HG02840 (cell line): ENCODE data around the gene IPPK.
"Not testable (repeated sequence)": the region's sequence is repeated elsewhere in the genome, so short reads cannot be mapped to it uniquely, and the experiment has no call there.

ENCODE experiments used
- ATAC-seq: cut with Tn5 transposase; IDR thresholded peaks from one replicate; pipeline ENCODE4 v1.9.1; 2021; ENCODE audit warnings: mild to moderate bottlenecking, moderate library complexity, moderate number of reproducible peaks; ENCODE audit not compliant: unreplicated experiment, low FRiP score

IPPK gene

GRCh38 chr9:92601451-92601850 is 68.5 kb downstream of the IPPK start:
- ATAC-seq: no peak

DNA sequence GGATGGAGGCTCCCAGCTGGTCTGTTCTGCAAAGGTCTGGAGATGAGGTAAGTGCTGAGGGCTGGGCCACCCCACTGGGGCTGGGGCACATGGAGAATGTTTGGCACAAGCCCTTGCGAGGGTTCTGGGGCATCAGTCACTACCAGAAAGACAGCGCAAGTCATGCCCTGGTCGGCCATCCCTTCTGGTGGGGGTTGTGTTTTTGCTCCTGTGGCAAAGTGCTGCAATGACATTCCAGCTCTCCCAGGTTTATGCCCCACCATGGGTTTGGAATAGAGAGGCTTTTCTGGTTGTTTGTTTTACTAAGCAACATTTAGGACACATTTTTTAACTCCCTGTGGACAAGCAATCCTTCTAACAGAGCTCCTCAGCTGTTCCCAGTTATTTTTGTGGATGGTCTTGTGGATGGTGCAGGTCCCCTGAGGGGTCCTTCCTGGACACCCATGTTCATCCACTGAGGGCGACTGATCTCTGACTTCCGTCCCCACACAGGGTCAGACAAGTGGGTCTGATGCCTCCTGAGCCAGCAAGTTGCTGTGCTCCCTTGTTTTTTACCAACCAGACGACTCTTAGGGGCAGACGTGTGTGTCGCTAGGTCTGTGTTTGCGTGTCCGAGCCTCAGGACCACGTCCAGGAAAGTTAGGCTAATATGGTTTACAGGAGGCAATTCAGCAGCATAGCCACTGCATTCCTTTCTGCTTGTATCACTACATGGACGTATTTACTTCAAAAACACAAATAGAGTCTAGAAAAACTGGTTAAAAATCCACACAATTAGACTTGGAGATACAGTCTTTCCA is 69.3 kb downstream of the IPPK start:
- no peak for ATAC-seq

- ATAC-seq: no peak
These were observed 69.9 kb downstream of the IPPK start for GRCh38 chr9:92599938-92600461.

DNA sequence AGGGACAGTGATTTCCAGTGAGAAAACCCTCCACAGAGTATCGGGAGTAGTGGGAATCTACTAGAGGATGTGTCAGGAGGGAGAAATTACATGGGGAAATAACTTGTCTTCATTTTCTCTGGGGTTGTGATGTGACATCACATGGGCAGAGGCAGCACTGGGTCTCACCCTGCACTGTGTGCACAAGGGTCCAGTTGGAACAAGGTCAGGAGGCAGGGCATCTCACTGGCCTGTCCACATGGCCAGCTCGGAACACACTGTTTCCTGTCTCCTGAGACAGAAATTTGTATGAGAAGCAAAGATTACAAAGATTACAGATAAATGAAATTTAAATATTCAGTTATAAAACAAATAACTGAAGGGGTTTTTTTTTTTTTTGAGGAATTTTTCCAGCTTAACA is 71.5 kb downstream of the IPPK start:
- ATAC-seq: no peak

DNA sequence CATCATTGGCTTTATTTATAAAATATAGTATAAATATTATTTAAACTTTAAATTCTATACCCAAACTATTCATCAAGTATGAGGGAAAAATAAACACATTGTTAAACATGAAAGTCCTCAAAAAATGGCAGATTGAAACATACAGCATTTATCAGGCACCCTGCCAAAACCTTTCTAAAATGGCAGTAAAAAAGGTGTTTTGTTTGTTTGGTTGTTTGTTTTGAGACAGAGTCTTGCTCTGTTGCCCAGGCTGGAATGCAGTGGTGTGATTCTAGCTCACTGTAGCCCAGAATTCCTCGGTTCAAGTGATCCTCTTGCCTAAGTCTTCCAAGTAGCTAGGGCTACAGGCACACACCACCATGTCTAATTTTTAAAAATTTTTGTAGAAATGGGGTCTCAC is 74.0 kb downstream of the IPPK start:
- no peak for ATAC-seq

- ATAC-seq: not testable (repeated sequence)
These were observed 74.9 kb downstream of the IPPK start for GRCh38 chr9:92595075-92595474.

- ATAC-seq: no peak
These were observed 76.7 kb downstream of the IPPK start for GRCh38 chr9:92592946-92593861.

GRCh38 chr9:92592537-92592936 is 77.4 kb downstream of the IPPK start:
- no peak for ATAC-seq

- no peak for ATAC-seq
These were observed 79.6 kb downstream of the IPPK start for GRCh38 chr9:92590377-92590776.

- ATAC-seq: no peak
These were observed 80.0 kb downstream of the IPPK start for GRCh38 chr9:92589923-92590322.

- ATAC-seq: no peak
These were observed 93.8 kb downstream of the IPPK start for GRCh38 chr9:92576175-92576574.

DNA sequence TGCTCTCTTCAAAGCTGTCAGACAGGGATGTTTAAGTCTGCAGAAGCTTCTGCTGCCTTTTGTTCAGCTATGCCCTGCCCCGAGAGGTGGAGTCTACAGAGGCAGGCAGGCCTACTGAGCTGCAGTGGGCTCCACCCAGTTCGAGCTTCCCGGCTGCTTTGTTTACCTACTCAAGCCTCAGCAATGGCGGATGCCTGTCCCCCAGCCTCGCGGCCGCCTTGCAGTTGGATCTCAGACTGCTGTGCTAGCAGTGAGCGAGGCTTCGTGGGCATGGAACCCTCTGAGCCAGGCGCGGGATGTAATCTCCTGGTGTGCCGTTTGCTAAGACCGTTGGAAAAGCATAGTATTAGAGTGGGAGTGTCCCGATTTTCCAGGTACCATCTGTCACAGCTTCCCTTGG is 96.3 kb downstream of the IPPK start:
- ATAC-seq: not testable (repeated sequence)

- not testable (repeated sequence) for ATAC-seq
These were observed 98.1 kb downstream of the IPPK start for GRCh38 chr9:92571871-92572270.

DNA sequence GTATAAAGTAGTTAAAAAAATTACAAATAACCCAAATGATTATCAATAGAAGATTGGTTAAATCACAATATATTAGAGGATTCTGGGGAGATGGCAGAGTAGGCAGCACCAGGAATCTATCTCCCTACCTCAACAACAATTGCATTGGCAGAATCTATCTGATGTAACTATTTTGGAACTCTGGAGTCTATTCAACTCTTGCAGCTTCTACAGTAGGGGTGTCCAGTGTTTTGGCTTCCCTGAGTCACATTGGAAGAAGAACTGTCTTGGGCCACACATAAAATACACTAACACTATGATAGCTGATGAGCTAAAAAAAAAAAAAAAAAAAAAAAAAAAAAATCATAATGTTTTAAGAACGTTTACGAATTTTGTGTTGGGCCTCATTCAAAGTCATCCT is 104.9 kb downstream of the IPPK start:
- no peak for ATAC-seq

DNA sequence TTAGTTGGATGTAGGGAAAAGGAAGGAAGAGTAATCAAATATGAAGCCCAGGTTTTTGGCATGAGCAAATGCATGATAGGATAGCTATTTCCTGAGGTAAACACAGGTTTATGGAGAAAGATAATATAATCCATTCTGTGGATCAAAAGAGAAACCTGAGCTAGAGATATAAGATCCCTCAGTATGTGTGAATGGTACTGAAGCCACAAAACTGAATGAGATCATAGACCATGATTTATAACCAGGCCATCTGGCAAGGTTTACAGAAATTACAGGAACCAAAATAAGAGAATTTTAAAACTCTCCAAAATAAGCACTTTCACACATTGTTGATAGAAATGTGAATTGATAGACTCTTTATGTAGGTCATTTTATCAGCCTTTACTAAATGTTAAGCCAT is 105.4 kb downstream of the IPPK start:
- ATAC-seq: no peak
